ENCODE data around the gene EIPR1.

- TF ChIP-seq CTCF (IDR thresholded peaks at IDR 0.05) (no peak), POLR2A (IDR thresholded peaks at IDR 0.05) (no peak)
Observed at GRCh38 chr2:3266925-3267867, 110.4 kb downstream of the EIPR1 start.
